Measurements from ENCODE around the gene DPYD.

DNA sequence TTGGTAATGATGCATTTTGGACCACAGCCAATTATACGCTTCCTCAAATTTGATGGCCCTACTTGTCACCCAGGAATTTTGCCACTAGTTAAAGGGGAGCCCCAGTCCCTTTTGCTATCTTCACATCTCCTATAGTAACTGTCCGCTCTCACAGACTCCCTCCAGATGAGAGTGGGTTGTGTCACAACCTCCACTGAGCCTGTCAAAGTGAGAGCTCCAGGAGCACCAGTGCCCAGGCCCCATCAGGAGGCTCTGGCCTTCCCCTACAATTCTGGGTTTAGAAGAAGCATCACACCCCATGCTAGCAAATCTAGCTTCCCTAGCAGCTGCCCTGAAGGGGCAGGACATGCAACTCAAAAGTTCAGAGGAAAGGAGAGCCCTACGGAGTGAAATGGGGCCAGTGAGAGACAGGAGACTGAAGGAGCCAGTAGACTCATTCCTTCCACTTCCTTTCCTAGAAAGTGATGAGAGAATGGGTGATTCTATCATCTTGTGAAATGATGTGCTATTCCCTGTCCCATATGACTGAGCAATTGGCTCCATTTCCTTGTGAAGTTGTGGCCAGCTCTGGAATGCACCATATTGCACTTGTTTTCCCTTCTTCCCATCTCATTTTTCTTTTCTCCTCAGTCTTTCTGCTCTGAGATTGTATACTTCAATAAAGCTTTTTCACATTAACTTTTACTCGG is 541.3 kb downstream of the DPYD start:
- TF ChIP-seq, protein P1, sequence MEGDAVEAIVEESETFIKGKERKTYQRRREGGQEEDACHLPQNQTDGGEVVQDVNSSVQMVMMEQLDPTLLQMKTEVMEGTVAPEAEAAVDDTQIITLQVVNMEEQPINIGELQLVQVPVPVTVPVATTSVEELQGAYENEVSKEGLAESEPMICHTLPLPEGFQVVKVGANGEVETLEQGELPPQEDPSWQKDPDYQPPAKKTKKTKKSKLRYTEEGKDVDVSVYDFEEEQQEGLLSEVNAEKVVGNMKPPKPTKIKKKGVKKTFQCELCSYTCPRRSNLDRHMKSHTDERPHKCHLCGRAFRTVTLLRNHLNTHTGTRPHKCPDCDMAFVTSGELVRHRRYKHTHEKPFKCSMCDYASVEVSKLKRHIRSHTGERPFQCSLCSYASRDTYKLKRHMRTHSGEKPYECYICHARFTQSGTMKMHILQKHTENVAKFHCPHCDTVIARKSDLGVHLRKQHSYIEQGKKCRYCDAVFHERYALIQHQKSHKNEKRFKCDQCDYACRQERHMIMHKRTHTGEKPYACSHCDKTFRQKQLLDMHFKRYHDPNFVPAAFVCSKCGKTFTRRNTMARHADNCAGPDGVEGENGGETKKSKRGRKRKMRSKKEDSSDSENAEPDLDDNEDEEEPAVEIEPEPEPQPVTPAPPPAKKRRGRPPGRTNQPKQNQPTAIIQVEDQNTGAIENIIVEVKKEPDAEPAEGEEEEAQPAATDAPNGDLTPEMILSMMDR (IDR thresholded peaks at IDR 0.05) = no peak
- no peak for TF ChIP-seq EP300 (IDR thresholded peaks at IDR 0.05)

Measured in sigmoid colon (tissue), 4 donors.